GM21576 (cell line): ENCODE results near the gene BICDL1.
"Not testable (repeated sequence)": the region's sequence is repeated elsewhere in the genome, so short reads cannot be mapped to it uniquely, and the experiment has no call there.

Experiments
- ATAC-seq: cut with Tn5 transposase; IDR thresholded peaks from one replicate; pipeline ENCODE4 v1.9.1; 2021; ENCODE audit warnings: mild to moderate bottlenecking, moderate library complexity; ENCODE audit not compliant: unreplicated experiment

The BICDL1 gene

DNA sequence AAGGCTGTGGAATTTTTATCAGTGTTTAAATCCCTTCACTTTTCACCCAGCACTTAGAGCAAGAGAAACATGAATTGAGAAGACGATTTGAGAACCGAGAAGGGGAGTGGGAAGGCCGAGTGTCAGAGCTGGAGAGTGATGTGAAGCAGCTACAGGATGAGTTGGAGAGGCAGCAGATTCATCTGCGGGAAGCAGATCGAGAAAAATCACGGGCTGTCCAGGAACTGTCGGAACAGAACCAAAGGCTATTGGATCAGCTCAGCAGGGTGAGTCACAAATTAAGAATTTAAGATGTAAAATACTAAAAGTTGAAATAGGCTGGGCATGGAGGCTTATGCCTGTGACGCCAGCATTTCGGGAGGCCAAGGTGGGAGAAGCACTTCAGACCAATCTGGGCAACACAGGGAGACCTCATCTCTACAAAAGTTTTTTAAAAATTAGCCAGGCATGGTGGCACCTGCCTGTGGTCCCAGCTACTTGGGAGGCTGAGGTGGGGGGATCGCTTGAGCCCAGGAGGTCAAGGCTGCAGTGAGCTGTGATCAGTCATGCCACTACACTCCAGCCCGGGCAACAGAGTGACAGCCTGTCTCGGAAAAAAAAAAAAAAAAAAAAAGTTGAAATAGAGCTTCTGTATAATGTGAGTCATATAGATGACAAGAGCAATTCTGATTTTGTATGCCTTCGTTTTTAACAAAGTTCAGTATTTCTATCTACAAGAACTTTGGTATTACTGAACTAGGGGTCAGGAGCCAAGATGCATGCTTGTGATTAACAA lies 9.6 kb downstream of the BICDL1 start:
- no peak for ATAC-seq

DNA sequence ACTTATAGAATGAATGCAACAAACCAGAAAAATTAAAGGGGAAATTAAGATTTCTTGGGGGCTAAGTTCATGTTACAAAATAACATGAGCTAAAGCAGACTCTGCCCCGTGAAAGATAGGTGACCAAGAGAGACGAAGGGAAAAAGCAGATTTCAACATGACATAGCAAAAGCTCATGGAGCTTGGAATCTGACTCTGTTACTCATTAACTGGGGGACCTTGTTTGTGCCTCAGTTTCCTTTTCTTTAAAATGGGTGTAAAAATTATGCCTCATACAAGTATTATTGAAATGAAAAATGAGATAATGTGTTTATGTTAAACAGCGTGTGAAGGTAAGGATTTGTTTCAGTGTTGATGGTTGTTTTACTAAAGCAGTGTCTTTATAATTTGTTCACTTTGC lies 11.5 kb downstream of the BICDL1 start:
- no peak for ATAC-seq

DNA sequence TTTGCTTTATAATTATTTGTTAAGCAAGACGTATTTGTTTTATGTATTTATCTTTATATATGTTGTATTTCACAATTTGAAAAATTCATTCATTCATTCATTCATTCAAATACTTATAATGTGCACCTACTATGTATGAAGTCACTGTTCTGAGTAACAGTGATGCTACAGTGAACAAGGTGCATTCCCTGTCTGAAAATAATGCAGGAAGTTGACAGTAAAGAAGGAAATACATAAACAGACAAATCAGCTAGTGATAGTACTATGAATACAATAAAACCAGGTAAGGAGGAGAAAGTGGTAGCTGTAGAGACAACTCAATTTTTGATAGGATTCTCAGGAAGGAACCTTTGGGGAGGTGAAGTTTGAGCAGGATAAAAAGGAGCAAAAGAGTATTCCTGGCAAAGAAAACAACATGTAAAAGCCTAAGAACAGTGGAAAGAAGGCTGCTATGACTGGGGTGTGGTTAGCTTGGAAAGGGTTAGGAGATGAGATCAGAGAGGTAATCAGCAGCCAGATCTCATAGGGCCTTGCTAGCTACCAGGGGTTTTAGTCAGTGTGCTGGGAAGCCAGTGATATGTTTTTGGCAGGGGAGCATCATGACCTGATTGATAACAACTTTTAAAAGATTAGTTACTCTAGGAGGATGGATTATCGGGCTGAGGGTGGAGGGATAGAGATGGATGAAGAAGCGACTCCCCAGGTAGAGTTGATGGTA lies 17.4 kb downstream of the BICDL1 start:
- ATAC-seq: no peak

DNA sequence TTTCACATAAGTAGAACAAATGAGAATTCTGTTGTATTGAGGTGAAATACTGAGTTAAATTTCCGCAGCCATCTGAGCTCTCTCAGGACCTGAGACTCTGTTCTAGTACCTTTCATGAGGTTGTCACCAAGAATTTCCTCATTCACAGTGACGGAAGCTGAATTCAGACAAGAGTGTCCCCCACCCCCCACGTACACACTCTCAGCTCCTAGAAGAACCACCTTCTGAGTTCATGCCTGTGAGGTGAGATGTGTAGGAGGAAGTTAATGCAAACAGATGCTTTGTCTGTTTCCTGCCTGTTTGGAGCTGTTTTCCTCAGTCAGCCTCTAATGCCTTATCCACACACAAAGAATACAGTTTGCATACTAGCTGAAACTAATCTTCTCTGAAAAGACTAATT lies 18.2 kb downstream of the BICDL1 start:
- no peak for ATAC-seq

DNA sequence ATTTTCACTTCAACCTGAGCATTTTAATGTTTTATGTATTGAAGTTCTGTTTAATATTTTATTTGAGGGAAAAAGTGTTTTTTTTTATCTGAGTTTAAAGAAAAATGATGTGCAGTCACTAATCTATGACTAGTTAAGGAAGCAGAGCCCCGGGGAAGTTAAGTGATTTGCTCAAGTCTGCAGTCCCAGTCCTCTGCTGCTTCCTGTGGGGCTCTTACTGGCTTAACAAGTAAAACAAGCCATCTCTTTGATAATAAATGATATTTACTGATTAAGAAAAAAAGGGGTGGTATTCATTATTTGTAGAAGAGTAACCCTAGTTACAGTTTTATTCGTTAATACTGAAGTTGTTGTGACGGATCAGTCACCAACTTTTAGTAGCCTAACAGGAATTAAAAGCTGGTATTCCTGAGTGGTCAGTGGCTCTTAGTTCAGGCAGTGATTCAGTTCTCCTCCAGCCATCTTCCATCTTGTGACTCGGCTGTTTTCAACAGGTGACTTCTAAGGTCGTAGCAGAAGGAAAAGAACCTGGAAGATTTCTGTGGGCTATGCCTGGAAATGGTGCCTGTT lies 21.7 kb downstream of the BICDL1 start:
- no peak for ATAC-seq

DNA sequence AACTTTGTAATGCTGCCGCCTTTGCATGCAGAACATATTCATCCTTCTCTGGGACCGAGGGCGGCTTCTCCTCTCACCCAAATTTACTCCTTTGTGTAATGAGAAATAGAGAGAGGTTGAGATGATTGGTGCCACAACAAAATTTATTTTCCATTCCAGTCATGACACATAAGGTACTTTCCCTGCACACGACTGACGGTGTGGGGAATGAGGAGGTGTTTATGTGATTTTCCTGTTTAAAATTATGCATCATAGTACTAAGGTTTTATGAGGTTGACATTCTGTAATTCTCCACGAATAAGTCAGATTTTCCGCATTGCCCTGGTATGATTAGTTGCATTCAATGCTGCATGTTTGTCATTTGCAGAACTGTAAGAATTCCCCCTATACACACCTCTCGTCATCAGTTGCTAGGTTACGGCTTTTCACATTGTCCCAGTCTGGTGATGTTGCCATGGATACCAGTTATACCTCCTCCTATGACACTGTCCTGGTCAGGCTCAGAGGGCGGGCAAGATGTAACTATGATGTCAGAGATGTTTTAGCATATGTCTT lies 23.1 kb downstream of the BICDL1 start:
- peak; percentile 83 for ATAC-seq

DNA sequence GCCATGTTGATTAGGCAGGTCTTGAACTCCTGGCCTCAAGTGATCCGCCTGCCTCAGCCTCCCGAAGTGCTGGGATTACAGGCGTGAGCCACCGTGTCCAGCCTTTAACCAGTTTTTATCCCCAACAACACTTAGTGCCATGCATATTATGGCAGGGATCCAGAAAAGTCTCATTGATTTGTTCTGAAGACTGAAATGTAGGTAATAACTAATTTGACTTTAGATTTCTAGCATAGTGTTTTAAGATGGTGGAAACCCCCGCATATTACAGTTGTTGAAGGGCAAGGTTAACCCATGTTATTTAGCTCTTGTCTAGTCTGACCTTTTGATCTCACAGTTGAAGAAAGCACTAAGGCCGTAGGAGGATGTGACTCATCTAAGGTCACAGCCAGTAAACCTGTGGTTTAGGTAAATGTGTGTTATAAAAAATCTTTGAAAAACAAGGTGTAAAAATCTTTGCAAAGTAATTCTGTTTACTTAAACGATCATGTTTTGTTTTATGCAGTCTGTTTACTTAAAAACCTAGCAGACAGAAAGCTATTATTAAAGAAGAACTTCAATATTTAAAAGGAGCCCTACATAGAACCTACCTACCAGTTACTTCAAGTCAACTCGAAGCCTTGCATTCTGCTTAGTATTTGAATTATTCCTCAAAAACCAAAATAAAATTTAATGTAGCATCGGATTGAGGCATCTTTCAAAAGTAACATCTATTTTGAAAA lies 24.8 kb downstream of the BICDL1 start:
- peak; percentile 54 for ATAC-seq

DNA sequence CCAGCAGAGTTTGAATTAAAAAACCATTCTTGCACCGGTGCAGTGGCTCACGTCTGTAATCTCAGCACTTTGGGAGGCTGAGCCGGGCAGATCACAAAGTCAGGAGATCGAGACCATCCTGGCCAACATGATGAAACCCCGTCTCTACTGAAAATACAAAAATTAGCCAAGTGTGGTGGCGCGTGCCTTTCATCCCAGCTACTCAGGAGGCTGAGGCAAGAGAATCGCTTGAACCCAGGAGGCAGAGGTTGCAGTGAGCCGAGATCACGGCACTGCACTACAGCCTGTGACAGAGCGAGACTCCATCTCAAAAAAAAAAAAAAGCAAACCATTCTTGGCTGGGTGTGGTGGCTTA lies 25.3 kb downstream of the BICDL1 start:
- not testable (repeated sequence) for ATAC-seq

DNA sequence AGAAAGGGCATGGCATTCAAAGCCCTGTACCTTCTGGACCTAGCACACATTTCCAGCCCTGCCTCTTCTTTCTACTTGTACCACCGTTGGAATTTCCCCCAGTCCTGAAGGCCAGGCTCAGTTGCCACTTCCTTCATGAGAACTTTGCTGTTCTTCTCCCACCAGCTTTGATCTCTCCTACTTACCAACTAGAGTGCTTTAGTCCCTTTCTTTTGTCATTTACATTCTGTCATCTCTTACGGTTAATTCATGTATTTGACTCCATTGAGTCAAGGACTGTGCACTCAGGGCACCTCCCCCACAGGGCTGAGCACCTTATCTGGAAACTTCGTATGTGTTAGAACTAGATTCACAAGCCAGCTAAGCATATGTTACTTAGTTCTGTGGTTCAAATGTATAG lies 26.3 kb downstream of the BICDL1 start:
- no peak for ATAC-seq

DNA sequence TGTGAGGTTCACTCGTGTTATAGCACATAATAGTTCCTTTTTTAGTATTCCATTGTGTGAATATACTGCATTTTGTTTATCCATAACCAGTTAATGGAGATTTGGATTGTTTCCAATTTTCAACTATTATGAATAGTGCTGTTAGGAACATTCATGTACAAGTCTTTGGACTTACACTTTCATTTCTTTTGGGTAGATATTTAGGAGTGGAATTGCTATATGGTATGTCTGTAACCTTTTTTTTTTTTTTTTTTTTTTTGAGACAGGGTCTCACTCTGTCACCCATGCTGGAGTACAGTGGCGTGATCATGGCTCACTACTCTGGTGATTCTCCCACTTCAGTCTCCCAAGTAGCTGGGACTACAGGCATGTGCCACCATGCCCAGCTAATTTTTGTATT lies 27.2 kb downstream of the BICDL1 start:
- not testable (repeated sequence) for ATAC-seq

DNA sequence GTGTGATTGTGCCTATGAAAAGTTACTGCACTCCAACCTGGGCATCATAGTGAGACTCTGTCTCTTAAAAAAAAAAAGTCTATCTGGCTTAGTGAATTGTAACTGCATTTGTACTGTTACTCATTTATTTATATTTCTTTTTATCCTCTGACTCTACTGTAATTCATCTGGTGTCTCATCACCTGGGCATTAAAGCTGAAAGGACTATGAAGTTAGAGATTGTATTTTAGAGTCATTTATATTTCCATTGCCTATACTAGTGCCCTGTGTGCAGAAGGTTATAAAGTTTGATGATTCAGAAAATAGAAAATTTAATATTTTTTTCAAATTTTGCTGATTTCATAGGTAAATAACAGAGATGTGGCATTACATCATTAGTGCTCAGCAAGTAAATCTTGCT lies 30.2 kb downstream of the BICDL1 start:
- no peak for ATAC-seq

DNA sequence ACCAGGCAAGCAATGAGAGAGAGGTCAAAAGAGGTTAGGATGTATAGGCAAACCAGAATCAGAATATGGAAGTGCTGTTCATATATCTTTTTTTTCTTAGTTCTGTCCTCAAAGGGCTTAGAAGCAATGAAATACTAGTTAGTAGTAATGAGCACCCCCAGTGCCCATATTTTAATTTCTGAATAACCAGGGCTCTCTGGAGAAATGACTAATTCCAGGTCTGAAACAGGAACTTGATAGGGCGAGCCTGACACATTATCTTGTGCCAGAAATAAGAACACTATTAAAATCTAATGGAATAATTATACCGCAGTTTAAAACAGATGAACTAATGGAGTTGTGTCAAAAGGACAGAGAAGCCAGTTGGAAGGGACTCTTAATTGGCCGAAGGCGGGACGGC lies 30.9 kb downstream of the BICDL1 start:
- no peak for ATAC-seq

DNA sequence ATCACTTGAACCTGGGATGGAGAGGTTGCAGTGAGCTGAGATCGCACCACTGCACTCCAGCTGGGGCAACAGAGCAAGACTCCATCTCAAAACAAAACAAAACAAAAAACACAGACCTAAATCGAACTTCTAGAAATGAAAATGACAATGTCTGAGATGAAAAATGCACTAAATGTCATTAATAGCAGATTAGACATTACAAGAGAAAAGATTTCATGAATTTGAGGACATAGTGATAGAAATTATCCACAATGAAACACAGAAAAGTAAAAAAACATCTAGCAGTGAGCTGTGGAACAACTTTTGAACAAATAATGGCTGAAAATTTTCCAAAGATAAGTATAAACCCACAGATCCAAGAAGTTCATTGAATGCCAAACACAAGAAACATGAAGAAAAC lies 35.2 kb downstream of the BICDL1 start:
- no peak for ATAC-seq

DNA sequence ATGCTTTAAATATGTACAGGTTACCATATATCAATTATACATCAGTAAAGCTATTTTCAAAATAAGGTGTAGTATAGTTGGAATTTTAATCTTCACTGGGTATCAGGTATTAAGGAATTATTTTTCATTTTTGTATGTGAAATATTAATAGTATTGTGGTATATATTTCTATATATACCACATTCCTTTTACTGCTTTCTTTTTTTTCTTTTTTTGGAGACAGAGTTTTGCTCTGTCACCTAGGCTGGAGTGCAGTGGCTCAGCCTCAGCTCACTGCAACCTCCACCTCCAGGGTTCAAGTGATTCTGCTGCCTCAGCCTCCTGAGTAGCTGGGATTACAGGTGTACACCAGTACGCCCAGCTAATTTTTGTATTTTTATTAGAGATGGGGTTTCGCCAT lies 36.6 kb downstream of the BICDL1 start:
- ATAC-seq: no peak

DNA sequence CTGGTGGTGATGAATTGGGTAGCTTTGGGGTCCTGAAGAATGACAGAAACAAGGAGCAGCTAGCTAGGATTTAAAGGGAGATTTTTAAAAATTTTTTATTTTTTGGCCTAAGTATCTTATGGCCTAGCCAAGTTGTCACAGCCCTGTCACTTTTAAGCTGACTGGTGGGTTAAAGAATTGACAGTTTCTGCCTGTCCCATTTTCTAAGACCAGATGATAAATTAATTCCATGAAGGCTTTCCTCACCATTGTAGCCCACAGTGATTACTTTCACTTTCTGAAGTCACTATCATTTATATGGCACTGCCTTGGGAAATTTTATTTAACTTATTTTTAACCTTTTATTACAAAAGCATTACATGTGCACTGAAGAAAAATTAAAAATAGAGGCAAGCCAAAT lies 43.2 kb downstream of the BICDL1 start:
- ATAC-seq: no peak

DNA sequence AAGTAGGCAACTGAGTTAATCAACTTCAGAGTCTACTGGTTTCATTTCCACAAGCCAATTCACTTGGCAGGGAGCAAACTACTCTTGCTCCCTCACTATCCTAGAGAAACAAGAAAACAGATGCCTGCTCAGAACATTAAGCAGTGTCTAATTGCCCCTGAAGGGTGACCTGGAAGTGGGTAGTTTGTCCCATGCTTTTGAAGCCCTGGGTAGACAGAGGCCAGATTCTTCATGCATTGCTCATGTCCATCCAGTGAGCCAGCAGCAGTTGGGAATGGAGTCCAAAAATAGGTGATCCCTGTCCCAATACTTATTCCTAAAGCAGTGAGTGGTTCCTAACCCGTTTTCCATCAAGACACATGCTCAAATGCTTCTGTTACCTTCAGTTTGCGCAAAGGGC lies 48.8 kb downstream of the BICDL1 start:
- no peak for ATAC-seq

DNA sequence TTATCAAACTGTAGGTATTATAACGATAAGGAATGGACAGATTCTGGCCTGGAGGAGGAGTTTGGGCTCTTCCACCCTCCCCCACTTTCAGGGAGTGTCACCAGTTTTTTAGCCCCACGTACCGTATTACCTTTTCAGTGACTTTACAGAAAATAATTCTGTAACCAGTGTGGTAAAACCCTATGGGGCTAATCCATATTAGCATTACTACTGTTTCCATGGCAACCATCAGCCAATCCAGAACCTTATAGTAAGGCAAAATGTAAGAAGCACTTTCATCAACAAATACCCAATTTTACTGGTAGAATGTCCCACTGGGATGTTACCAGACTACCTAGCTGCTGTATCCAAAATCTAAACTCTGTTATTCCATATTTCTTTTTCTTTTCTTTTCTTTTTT lies 50.7 kb downstream of the BICDL1 start:
- ATAC-seq: no peak

DNA sequence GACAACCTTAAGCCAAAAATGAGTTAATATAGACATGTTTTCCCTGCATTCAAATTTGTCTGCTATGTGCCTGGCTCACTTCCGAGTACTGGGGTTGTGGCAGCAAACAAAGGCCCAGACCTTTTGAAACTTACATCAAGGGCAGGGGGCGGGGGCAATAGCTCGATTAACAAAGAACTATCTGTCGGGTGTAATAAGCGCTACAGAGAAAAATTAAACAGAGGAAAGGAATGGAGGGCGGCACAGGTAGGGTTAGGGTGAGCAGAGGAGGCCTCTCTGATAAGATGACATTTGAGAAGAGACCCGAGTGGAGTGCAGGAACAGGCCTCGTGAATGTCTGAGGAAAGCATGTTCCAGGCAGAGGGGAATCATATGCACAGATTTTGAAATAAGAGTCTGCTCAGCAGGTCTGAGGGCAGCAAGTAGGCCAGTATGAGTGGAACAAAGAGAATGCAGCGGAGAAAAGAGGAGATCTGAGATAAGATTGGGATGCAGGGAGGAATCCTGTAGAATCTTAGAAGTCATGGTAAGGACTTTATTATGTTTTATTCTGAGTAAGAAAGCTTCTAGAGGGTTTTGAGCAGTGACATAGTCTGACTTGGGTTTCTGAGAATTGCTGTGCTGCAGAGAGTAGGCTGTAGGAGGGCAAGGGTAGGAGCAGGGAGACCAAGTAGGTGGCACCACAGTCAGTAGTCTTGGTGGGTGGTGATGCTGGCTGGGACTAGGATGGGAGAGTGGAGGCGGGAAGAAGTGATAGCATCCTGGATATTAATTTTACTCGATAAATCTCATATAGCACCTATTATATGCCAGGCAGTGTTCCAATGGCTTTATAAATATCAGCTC lies 52.6 kb downstream of the BICDL1 start:
- no peak for ATAC-seq

DNA sequence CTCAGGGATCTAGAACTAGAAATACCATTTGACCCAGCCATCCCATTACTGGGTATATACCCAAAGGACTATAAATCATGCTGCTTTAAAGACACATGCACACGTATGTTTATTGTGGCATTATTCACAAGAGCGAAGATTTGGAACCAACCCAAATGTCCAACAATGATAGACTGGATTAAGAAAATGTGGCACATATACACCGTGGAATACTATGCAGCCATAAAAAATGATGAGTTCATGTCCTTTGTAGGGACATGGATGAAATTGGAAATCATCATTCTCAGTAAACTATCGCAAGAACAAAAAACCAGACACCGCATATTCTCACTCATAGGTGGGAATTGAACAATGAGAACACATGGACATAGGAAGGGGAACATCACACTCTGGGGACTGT lies 56.3 kb downstream of the BICDL1 start:
- not testable (repeated sequence) for ATAC-seq

DNA sequence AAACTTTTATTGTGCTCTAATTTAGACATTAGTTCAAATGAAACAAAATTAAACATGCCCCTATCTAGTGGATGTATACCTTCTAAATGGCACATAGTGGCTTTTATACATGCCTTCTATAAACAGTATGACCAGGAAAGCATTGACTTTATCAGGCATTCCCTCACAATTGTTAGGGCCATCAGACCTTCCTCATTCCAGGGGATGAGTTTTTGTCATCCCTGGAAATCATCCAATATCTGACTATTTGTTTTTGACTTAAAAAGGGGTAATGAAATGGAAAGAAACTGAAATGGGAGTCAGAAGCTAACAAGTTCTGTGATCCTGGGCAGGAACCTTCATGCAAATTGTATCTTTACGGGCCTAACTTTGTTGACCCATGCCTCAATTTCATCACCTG lies 58.0 kb downstream of the BICDL1 start:
- ATAC-seq: no peak
